ENCODE results near the gene CDRT15.

DNA sequence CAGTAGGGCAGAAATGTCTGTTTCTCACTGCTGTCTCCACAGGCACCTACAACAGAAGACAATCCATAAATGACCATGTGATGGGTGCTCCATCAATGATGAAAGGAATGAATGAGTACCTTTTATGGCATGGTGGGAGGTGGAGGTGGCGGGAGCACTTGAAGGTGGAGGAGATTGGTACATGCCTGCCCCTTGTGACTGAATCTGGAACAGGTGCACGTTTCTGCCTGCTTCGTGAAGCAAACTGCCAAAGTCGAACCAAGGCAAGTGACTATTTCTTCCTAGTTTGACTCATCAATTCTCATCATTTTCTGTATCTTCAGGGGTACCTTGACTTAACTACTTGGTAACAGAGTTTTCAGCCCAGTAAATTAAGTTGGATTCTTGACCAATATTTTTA lies 25.4 kb downstream of the CDRT15 start:
- TF ChIP-seq, protein P1, sequence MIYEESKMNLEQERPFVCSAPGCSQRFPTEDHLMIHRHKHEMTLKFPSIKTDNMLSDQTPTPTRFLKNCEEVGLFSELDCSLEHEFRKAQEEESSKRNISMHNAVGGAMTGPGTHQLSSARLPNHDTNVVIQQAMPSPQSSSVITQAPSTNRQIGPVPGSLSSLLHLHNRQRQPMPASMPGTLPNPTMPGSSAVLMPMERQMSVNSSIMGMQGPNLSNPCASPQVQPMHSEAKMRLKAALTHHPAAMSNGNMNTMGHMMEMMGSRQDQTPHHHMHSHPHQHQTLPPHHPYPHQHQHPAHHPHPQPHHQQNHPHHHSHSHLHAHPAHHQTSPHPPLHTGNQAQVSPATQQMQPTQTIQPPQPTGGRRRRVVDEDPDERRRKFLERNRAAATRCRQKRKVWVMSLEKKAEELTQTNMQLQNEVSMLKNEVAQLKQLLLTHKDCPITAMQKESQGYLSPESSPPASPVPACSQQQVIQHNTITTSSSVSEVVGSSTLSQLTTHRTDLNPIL (CRISPR knock-in tag; IDR thresholded peaks at IDR 0.05; ENCODE audit: low read depth) = no peak
- TF ChIP-seq, protein P2, sequence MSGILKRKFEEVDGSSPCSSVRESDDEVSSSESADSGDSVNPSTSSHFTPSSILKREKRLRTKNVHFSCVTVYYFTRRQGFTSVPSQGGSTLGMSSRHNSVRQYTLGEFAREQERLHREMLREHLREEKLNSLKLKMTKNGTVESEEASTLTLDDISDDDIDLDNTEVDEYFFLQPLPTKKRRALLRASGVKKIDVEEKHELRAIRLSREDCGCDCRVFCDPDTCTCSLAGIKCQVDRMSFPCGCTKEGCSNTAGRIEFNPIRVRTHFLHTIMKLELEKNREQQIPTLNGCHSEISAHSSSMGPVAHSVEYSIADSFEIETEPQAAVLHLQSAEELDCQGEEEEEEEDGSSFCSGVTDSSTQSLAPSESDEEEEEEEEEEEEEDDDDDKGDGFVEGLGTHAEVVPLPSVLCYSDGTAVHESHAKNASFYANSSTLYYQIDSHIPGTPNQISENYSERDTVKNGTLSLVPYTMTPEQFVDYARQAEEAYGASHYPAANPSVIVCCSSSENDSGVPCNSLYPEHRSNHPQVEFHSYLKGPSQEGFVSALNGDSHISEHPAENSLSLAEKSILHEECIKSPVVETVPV (CRISPR knock-in tag; IDR thresholded peaks at IDR 0.05) = no peak
- TF ChIP-seq ZFP30 (CRISPR knock-in tag; IDR thresholded peaks at IDR 0.05) (no peak), RARB (CRISPR knock-in tag; IDR thresholded peaks at IDR 0.05) (no peak), ZNF8 (CRISPR knock-in tag; IDR thresholded peaks at IDR 0.05) (no peak)
- TF ChIP-seq, protein P3, sequence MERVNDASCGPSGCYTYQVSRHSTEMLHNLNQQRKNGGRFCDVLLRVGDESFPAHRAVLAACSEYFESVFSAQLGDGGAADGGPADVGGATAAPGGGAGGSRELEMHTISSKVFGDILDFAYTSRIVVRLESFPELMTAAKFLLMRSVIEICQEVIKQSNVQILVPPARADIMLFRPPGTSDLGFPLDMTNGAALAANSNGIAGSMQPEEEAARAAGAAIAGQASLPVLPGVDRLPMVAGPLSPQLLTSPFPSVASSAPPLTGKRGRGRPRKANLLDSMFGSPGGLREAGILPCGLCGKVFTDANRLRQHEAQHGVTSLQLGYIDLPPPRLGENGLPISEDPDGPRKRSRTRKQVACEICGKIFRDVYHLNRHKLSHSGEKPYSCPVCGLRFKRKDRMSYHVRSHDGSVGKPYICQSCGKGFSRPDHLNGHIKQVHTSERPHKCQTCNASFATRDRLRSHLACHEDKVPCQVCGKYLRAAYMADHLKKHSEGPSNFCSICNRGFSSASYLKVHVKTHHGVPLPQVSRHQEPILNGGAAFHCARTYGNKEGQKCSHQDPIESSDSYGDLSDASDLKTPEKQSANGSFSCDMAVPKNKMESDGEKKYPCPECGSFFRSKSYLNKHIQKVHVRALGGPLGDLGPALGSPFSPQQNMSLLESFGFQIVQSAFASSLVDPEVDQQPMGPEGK (CRISPR knock-in tag; IDR thresholded peaks at IDR 0.05; ENCODE audit: borderline replicate concordance) = no peak
